HG03342 (cell line): ENCODE measurements around the gene ADAMTS16.

ENCODE experiments used
- ATAC-seq: cut with Tn5 transposase; IDR thresholded peaks from one replicate; pipeline ENCODE4 v1.9.1; 2021; ENCODE audit warnings: mild to moderate bottlenecking, moderate library complexity; ENCODE audit not compliant: unreplicated experiment

Gene ADAMTS16

DNA sequence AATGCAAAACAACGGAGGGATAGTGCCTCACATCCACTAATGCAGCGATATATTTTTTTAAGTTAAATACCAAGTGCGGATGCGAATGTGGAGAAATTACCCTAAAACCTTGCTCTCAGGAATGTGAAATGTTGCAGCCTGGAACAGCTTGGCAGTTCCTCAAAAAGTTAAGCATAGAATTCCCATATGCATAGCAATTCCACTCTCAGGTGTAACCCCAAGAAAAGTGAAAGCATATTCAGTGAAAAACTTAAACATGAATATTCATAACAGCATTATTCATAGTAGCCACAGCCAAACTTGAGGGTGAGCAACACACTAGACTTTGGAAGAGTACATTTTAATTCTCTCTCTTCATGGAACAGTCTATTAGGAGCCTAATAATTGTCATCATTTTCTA is 199.1 kb downstream of the ADAMTS16 start:
- ATAC-seq: no peak

DNA sequence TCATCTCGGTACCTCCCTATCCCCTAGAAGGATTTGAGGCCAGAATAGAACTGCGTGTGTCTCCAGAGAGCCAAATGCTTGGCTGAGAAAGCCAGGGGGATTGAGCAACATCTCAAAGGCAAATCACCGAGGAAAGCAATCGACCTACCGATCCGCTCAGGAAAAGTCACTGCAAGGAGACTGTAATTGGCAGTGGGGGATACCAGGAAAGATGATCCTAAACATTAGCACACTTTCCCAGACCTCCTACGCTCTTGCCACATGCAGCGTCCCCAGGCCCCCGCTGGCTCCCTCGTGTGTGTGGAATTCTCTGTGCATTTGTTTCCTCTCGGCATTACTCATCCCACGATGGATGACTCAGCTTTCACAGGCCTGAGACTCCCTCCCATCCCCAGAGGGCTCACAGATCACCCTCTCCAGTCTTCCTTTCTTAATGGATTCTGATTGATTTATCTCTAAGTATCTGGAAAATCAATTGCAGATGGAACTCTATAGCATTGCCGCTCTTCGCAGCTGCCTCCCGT is 200.1 kb downstream of the ADAMTS16 start:
- ATAC-seq: no peak

DNA sequence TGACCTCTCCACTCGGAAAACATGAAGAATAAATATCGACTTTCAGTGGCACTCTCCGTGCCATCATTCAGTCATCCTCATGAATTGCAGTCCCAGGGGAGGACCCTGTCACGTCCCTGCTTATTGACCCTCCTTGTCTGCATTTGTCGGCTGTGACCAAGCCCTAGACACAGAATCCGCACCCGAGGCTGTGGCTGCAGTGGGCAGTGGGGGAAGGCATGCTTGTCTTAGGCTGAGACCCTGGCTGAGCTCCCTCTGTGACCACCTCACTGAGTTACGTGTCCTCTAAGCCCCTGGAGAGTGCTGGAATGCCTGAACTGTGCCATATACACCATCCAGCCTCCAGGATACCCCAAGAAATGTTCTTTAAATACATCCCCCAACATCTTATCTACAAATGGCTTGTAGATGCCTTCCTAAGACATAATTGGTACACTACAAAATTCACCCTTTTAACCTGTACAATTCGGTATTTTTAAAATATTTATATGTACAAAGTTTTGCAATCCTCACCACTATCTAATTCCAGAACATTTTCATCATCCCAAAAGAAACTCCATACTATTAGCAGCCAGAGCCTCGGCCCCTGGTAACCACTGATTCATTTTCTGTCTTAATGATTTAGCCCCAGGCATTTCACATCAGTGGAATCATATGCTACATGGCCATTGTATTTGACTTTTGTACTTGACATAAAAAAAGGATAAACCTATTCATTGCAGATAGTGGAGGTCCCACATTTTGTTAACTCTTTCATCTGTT is 201.6 kb downstream of the ADAMTS16 start:
- ATAC-seq: no peak

DNA sequence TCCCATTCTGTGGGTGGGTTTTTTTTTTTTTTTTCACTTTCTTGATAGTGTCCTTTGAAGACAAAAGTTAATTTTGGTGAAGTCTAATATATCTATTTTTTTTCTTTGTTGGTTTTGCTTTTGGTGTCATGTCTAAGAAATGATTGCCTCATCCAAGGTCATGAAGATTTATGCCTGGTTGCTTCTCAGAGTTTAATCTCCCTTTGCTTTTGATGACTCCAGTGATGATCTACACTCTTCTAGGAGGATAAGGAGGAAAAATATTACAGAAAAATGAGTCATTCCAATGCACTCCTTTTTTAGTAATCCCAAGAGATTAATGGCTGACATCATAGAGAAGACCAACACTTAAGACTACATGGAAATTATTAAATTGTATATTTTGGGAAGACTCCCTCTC is 202.7 kb downstream of the ADAMTS16 start:
- ATAC-seq: no peak

DNA sequence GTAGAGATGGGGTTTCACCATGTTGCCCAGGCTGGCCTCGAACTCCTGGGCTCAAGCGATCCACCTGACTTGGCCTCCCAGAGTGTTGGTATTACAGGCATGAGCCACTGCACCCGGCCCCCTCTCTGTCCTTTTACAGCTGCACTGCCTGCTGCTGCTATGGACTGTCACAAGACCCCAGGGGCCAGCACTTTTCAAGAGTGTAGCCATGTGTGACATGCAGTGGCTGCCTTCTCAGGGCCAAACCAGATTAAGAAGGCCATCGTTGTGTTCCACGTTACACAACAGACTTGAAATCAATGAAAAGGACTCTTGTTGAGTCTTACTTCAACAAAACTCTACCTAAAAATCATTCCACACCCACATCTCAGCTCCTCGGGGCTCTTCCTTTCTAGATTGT is 203.4 kb downstream of the ADAMTS16 start:
- ATAC-seq: no peak

DNA sequence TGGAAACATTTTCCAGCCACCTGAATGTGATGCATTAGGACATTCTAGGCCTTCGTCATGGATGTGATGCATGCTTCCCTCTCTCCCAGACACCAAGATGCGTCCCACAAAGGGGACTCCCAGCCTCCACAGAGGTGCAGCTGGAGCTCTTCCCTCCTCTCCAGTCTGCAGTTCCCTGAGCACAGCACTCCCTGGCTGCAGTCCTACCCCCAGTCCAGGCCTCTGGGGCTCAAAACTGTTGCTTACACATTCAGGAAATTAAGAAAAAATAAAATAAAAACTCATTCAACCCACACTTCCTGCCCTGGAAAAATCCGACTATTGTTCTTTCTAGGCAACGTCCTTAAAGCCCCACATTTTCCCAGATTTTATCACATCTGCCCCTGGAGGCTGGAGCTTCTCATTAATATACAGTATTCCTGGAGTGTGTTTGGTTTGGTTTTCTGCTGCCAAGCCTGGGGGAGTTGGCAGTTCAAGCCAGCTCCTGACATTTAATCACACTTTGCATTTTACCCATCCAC is 204.0 kb downstream of the ADAMTS16 start:
- no peak for ATAC-seq

DNA sequence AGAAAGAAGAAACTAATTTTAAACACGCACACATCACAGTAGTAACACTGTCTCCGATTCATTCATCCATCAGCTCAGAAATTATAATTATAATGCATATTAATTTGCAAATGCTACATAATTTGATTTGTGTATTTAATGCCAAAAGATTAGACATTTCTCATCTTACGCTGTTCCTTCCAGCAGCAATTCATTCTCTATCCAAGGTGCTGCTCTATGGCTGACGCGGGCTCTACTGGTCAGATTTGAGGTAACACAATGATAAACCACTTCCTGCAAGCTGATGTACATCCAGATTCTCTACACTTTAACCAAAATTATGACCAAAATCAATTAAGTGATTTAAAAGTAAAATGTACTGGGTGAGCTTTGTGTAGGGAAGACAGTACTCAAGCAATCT is 204.5 kb downstream of the ADAMTS16 start:
- ATAC-seq: no peak

DNA sequence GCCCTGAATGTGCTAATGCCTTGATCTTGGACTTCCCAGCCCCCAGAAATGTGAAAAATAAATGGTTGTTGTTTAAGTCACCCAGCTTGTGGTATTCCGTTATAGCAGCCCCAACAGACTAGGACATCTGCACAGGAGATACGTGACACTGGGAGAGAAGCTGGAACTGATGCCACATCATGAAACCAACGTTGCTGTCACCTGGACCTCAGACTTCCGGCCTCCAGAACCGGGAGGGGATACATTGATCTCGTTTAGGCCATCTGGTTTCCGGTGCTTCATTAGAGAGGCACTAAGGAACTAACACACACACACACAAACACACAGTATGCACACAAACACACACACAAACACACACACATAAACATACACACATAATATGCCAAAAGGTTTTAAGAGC is 207.3 kb downstream of the ADAMTS16 start:
- ATAC-seq: no peak

DNA sequence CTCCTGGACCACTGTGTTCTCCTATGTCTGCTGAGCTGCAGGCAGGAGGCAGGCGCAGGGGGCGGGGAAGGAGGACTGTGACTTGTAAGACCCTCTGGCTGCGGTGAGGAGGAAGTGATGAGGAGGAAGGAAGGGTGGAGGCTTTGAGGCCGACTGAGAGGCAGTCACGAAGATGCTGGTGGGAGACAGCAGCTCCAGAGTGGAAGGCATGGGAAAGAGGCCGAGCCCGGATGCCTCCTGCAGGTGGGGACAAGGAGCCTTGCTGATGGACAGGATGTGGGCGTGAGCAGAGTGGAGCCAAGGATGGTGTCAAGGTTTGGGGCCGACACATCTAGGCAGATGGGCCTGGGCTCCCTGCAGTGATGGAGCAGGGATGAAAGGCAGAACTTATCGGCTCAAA is 208.0 kb downstream of the ADAMTS16 start:
- ATAC-seq: no peak

DNA sequence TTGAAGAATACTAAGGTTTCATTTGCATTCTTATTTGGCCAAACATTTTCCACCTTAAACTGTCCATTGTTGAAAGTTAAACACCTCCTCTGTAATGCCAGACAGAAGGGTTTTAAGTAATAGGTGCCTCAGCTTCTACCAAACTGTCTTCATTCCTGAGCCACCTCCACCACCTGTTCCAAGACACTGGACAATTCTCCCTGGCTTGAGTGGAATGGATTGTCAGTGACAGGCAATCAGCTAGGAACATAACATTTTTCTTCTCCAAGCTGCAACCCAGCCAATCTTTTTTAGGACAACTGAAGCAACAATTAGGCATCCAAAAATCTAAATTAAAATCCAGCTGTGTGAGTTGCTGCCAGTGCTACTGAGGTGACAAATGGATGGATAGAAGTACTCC is 208.4 kb downstream of the ADAMTS16 start:
- no peak for ATAC-seq

DNA sequence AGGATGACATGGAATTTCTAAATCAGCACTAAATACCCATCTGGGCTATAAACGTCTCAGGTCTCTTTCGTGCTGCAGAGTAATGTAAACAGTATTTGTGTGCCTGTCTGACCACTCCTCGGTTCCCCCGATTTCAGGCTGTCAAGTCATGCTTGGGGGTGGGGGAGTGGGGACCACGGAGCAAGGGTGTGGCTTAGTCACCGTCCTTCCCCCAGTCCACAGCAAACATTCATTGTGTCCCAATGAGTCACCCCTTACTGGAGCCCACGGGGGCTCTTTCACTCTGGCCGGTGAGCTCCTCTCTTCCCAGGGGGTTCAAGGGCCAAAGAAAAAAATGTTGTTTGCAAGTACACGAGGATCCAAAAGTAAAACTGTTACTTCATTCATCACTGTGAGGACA is 210.0 kb downstream of the ADAMTS16 start:
- ATAC-seq: no peak

DNA sequence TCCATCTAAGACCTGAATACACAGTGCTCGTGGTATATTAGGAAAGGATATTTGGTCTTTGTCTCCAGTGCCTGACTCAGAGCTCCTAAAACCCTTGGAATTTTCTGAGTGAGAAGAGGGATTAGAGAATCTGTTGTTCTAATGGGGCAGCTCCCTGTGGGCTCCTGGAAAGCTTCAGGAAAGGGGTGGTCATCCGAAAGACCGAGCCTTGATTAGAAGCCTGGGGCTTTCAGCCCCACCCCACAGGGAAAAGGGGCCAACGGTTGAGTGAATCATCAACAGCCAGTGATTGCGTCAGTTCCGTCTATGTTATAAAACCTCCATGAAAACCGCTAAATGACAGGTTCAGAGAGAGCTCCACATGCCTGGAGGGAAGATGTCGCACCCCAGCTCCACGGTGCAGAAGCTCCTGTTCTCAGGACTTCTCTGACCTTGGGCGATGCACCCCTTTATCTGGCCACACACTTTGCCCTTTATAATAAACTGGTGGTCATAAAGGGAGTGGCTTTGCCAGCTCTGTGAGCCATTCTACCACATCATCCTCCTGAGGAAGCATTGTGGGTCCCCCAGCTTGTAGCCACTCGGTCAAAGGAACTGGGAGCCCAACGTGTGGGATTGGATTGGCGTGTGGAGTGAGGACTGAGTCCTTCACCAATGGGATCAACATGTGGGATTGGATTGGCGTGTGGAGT is 211.3 kb downstream of the ADAMTS16 start:
- ATAC-seq: no peak

DNA sequence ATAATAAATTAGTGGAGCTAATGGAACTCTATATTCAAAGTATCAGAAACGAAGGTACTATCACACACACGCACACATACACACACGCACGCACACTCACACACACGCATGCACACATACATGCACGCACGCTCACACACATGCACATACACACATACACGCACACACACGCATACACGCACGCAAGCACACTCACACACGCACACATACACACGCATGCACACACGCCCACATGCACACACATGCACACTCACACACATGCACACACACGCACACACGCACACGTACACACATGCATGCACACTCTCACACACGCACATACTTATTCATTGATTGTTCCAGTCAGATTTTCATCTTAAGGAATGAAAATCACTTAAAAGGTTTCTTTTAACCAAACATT is 212.5 kb downstream of the ADAMTS16 start:
- ATAC-seq: no peak

DNA sequence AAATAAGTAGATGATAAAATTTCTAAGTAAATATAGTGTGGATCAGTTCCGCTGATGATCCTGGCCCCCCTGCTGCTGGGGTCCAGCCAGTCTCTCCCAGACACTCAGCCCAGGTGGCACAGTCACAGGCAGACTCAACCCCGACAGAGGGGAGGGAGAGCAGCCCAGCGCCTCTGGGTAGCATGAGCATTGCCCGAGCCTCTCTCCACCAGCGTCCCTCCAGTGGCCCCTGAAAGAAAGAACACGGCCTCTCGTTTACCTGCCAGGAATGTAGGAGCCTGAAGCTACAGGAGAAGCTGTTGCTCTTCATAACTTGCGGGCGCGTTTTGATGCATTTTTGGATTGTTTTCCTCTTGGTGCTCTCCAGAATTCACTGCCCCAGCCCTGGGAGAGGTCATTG is 213.6 kb downstream of the ADAMTS16 start:
- no peak for ATAC-seq

DNA sequence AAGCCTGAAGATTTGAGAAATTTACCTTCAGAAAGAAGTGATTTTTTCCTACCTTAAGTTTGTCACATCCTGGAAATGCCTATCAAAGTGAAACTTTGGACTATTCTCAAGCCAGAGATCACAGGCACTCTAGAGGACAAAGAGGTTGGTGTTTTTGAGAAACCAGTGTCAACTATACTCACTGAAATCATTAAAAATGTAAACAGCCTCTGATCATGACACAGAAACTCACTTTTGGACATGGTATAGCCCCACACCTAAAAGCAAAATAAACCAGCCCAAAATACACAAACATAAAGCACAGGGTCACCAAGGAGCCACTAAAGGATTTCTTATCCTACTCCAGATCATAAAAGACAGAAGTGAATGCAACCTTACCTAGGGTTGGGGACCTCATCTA is 216.6 kb downstream of the ADAMTS16 start:
- ATAC-seq: no peak

DNA sequence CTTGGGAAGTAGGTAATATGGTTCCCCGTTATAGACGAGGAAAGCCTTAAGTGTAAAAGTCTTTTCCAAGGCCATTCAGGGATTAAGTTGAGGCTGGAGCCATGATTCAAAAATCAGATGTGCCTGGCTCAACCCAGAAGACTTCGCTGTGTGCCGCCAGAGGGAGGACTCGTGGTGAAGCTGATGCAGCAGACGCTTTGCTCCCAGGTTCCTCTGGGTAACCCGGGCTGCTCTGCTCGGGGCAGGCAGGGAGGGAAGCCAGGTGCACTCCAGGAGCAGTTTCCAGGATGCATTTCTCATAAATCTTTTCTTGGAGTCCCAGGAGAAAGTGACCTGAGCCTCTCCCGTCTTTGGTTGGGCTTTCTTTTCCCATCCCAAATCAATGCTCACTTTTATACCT is 219.5 kb downstream of the ADAMTS16 start:
- ATAC-seq: no peak

DNA sequence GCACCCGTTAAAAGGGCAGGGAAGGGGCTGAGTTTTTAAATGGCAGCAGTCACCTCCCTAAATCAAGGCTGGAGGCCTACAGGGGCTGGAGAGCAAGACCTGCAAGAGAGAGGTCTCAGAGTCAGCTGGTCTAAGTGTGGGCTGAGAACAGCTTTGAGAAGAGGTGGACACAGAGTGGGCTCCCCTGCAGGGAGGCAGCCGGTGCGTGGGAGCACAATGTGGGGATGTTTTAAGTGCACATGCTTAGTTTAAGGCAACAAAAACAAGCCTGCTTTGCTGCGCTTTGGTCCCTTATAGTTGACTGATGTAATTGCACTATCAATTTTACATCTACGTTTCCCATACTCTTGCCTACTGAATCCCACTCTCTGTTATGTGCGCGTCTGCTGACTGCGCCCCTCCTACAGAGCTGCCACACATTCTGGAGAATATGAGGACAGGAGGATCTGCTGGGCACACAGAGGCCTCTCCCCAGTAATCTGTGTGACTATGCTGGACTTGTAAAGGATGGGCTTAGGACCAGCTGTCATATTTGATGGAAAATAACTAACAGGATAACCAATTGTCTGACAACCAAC is 220.3 kb downstream of the ADAMTS16 start:
- no peak for ATAC-seq

DNA sequence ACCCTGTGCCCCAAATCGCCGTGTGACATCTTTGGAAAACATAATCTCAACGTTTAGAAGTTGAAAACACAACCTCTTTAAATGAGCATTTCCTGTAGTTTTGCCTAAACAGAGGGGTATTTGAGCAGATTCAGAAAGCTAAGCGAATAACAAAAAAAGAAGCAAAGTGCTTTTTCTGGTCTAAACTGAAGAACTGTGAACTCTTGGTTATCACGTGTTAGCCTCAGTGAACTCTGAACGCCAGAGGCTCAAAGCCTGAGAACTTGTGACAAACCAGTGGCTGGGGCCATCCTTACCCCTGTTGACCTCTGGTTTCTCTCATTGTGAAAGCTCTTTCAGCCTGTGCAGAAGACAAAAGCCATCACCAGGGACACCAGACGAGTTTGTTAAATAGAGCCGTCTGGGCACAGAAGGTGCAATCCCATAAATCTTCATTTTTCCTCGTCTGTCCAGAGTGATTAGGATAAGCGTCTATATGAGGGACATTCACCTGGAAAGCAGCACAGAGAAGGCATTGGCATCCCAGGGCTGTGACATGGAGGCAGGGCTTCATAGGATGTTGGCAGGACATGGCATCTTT is 220.9 kb downstream of the ADAMTS16 start:
- no peak for ATAC-seq

DNA sequence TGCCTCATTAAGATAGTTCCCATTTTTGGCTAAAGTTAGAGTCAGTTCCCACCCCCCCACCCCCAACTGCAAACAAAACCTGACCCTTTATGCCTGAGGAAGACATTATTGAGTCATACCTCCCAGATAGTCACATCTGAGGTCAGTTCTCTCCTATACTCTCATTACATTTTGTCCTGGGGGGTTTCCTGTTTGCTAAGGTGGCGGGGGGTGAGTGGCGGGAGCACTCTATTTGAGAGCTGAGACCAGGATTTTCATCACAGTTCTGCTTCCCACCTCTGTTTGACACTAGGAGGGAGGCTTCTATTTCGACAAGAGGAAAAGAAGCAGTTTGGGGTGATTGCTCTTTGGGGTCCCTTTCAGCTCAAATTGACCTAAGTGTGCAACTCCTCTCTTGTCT is 222.9 kb downstream of the ADAMTS16 start:
- no peak for ATAC-seq

DNA sequence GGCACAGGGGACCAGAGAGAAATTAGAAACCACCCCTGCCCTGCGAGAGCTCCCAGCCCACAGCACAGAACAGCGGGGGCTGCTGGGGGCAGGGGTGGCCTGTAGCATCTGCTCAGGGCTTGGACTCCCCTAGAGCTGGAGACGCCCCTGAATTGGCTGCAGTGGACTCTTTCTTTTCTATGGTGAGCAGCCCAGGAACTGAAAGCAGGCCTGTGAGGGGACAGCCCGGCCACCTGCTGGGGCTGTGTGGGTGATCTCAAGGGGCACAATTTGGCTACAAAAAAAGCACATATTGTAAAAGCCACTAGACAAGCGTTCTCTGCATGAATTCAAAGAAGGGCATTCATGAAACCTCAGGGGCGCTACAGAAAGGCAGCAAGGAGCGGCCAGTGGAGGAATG is 224.8 kb downstream of the ADAMTS16 start:
- ATAC-seq: no peak

DNA sequence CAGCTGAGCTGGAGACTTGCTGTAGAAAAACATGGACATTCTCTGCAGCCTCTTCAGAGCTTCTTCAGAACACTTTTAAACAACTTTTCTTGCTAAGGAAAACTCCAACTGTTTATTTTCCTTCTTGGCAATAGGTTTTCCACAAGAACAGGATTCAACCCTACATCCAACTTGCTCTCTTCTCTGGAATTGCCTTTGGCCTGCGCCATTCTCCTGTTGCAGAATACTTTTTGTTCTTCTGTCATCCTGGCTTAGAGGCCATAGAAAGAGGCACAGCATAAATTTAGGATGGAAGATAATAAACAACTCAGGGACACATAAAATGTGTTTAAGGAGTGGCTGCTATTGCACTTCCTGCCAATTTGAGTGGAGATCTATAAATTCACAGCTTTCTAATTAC is 227.6 kb downstream of the ADAMTS16 start:
- ATAC-seq: no peak
